Activated gamma-delta T cell (primary cell): ENCODE measurements around the gene AGTRAP.
A peak's percentile ranks its signal among the peaks of the same experiment; 100 is the strongest.

ENCODE experiments used
- DNase-seq: peaks from one replicate; lab custom pipeline; 2025; lab: John Stamatoyannopoulos, UW

Gene AGTRAP

GRCh38 chr1:11706292-11706691 lies 29.6 kb upstream of the AGTRAP start:
- no peak for DNase-seq

- DNase-seq, result no peak
These were observed 28.2 kb upstream of the AGTRAP start for GRCh38 chr1:11707621-11708276.

GRCh38 chr1:11708554-11709350 lies 27.2 kb upstream of the AGTRAP start:
- no peak for DNase-seq

GRCh38 chr1:11711490-11711889 lies 24.4 kb upstream of the AGTRAP start:
- DNase-seq, result no peak

DNA sequence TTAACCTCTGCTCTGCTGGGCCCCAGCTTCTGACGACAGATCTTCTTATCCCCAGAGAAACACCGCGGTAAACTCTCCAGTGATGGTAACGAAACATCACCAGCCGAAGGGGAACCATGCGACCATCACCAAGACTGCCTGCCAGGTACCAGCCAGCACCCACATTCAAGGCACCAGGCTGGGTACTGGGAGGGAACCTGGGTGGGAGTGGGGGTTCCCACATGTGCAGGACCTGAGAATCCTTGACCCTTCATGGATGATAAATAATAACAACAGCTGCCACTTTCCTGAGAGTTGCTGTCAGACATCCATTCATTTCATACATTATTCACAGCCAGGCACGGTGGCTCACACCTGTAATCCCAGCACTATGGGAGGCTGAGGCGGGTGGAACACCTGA lies 23.7 kb upstream of the AGTRAP start:
- DNase-seq, result no peak

DNA sequence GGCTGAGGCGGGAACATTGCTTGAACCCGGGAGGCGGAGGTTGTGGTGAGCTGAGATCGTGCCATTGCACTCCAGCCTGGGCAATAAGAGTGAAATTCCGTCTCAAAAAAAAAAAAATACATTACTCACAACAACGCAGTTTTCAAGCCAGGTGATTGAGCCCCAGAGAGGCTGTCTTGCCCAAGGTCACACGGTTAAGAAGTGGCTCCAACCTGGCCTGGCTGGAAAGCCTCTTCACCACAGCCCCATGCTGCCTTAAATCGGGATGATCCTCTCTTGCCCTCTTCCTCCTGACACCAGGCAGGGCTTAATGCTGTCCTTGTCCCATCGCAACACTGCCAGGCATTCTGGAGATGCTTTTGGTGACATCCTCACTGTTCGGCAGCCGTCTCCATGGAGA lies 22.8 kb upstream of the AGTRAP start:
- DNase-seq, result no peak

DNA sequence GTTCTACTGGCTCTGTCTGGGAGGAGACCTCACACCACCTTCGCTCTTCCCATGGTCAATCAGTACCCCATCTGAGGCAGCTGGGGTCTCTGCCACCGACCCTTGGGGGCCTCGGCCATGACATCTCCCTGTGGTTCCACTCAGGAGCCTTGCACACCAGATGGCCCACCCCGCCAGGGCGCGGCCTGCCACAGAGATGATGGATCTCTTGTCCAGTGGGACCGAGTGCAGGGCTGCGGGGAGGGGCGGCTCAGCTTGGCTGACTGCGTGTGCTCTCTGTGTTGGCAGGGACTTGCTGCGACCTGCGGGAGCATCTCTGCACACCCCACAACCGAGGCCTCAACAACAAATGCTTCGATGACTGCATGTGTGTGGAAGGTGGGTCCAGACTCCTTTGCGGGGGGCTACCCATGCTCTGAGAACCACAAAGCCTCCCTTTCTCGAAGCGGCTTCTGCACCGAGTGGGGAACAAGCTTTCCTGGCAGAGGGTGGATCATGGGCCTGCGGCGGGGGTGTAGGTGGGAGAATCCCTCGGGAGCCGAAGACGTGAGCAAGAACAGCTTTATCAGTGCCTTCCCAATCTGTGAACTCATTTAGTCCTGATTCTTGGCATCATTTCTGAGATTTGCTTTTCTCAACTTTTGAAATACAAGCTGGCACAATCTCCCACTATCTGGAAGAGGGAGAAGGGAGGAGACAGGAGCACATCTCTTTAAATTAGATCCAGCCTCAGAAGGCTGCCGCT lies 20.9 kb upstream of the AGTRAP start:
- DNase-seq, result no peak

DNA sequence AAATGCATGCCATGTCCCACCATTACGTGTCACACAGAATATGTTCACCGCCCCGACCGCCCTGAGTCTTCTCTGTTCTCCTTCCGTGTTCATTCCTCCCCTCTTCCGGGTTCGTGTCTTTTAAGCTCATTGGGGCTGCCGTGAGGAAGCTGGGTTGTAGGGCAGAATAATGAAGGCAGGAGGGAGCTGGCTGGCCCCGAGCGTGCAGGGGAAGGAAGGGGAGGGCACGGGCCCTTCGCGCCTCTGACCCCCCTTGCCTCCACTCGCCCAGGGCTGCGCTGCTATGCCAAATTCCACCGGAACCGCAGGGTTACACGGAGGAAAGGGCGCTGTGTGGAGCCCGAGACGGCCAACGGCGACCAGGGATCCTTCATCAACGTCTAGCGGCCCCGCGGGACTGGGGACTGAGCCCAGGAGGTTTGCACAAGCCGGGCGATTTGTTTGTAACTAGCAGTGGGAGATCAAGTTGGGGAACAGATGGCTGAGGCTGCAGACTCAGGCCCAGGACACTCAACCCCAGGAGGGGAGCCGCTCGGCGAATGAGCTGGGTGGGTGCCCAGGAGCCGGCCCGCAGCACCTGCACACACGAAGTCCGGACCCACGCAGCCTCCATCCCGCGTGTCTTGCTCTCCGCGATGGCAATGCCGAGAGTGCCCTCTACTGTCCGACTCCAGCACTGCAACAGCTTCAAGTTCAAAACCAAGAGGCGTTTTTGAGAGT lies 16.5 kb upstream of the AGTRAP start:
- peak; percentile 42 for DNase-seq

GRCh38 chr1:11720033-11720376 lies 15.9 kb upstream of the AGTRAP start:
- DNase-seq, result no peak

DNA sequence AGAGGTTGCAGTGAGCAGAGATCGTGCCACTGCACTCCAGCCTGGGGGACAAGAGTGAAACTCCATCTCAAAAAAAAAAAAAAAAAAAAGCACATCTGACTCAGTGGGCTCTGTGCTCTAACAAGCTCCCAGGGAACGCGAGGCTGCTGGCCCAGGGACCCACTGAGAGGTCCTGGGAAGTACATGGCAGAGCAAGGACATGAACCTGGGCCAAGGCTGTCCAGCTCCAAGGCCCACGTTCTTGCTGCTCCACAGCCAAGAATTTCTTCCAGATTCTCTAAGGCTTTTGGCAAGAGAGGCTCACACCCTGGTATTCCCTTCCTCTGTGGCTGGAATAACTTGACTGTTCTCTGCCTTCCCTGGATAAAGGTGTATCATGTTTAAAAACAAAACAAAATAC lies 15.4 kb upstream of the AGTRAP start:
- DNase-seq, result no peak

GRCh38 chr1:11721311-11721710 lies 14.6 kb upstream of the AGTRAP start:
- DNase-seq, result no peak

- no peak for DNase-seq
These were observed 13.4 kb upstream of the AGTRAP start for GRCh38 chr1:11722538-11722937.

- no peak for DNase-seq
These were observed 10.3 kb upstream of the AGTRAP start for GRCh38 chr1:11725616-11726015.

GRCh38 chr1:11727119-11727518 lies 8.8 kb upstream of the AGTRAP start:
- no peak for DNase-seq

DNA sequence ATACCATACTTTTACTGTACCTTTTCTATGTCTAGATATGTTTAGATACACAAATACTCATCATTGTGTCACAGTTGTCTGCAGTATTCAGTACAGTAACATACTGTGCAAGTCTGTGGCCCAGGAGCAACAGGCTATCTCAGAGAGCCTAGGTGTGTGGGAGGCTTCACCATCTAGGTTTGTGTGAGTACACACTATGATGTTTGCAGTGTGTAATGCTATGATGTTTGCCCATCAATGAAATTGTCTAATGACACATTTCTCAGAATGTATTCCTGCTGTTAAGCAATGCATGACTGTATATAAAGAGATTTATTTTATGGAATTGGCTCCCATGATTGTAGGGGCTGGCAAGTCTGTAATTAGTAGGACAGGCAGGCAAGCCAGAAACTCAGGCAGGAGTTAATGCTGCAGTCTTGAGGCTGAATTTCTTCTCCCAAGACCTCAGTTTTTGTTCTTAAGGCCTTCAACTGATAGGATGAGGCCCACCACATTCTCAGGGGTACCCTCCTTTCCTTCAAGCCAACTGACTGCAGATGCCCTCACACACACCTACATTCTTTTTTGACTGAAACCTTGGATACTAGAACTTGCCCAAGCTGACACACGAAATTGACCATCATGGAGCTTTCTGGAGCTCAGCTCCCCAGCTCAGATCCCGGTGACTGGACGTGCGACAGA lies 7.7 kb upstream of the AGTRAP start:
- no peak for DNase-seq

DNA sequence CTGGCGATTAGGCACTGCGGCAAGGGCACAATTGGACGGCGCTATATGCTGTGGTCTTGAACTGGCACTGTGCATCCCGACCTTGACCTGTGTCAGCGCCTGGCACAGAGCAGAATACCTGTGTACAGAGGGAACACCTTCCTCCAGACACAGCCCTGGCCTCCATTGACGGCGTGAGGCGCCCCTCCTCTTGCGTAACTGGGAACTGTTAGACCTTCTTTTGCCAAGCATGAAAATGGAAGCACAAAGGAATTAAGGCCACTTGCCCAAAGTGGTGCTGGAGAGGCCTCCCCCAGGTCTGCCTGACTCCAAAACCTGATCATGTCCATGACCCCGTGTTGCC lies 6.8 kb upstream of the AGTRAP start:
- no peak for DNase-seq

GRCh38 chr1:11729498-11730428 lies 6.2 kb upstream of the AGTRAP start:
- no peak for DNase-seq

- no peak for DNase-seq
These were observed 5.5 kb upstream of the AGTRAP start for GRCh38 chr1:11730429-11730891.

GRCh38 chr1:11731691-11732283 lies 4.1 kb upstream of the AGTRAP start:
- no peak for DNase-seq

DNA sequence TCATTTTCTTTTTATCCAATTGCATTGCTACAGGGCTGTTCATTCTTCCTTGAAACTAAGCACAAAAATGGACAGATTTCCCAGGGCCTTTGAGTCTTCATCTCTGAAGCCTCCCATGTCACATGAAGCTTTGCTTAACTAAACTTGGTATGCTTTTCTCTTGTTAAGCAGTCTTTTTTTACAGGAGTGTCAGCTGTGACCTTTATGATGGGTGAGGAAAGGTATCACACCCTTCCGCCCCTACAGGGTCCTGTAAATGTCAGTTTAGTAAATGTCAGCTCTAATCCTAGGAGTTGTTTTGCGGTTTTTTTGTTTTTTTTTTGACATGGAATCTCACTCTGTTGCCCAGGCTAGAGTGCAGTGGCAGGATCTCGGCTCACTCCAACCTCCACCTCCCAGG lies 2.6 kb upstream of the AGTRAP start:
- no peak for DNase-seq
